ENCODE results near the gene FIGNL2.

FIGNL2 gene

DNA sequence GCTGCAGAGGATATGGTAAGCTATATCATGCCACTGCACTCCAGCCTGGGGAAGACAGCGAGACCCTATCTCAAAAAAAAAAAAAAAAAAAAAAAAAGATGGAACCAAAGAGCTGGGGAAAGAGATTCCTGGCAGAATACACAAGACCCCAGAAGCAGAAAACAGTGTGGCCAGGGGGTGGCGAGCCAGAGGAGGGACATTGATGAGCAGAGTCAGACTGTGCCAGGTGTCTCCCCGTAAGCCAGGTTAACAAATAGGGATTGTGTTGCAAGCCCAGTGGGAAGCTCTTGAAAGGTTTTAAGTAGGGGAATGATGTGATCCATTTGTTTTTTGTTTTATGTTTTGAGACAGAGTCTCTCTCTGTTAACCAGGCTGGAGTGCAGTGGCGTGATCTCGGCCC, 56.1 kb downstream of the FIGNL2 start:
- H3K4me3 Mint-ChIP-seq = no peak overlapping the region
- TF ChIP-seq, protein P1, sequence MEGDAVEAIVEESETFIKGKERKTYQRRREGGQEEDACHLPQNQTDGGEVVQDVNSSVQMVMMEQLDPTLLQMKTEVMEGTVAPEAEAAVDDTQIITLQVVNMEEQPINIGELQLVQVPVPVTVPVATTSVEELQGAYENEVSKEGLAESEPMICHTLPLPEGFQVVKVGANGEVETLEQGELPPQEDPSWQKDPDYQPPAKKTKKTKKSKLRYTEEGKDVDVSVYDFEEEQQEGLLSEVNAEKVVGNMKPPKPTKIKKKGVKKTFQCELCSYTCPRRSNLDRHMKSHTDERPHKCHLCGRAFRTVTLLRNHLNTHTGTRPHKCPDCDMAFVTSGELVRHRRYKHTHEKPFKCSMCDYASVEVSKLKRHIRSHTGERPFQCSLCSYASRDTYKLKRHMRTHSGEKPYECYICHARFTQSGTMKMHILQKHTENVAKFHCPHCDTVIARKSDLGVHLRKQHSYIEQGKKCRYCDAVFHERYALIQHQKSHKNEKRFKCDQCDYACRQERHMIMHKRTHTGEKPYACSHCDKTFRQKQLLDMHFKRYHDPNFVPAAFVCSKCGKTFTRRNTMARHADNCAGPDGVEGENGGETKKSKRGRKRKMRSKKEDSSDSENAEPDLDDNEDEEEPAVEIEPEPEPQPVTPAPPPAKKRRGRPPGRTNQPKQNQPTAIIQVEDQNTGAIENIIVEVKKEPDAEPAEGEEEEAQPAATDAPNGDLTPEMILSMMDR (IDR thresholded peaks at IDR 0.05; ENCODE audit: unreplicated experiment in 3 of 3) = no peak
- no peaks in the 10 kb centered on the region for H3K27me3 Mint-ChIP-seq (ENCODE audit: low read depth)
- no peaks in the 10 kb centered on the region for H3K9me3 Mint-ChIP-seq
- no peak overlapping the region for H3K27ac Mint-ChIP-seq
- no peaks in the 10 kb centered on the region for H3K36me3 Mint-ChIP-seq (ENCODE audit: low read depth)
- no peaks in the 10 kb centered on the region for H3K4me1 Mint-ChIP-seq

DNA sequence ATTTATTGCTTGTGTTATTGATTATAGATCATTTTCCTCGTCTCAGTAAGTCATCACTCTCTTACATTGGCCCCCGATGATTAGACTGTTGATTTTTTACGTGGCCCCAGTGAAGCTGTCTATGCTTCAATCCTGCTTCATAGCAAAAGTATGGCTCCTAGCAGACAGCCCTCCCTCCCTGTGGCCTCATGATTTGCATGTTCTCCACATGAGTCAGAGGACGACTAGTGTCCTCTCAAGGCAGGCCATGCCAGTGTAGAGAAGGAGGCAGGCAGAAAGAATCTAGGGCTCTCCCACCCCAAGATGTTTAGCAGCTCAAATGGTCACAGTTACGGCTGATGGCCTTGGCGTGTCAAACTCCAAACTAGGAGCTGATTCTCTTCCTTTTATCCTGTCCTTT, 59.6 kb downstream of the FIGNL2 start:
- H3K9me3 Mint-ChIP-seq = no peaks in the 10 kb centered on the region
- TF ChIP-seq, protein P1 (IDR thresholded peaks at IDR 0.05; ENCODE audit: unreplicated experiment in 3 of 3) = no peak

DNA sequence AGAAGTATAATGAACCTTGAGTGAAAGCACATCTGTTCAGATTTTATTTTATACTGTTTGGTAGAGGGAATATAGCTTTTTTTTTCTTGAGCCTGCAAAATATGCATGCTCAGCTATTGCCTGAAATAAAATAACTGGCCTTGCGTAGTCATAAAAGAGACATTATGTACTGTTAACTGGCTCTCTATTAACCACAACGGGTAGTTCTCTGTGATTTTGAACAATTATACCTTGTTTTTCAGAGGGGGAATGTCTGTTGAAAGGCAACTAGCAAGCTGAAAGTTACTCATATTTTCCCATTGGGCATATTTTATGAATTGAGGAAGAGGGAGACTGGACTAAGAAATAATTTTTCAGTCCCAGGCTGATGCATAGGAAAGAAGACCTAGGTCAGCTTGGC, 62.6 kb downstream of the FIGNL2 start:
- H3K36me3 Mint-ChIP-seq (ENCODE audit: low read depth) = no peaks in the 10 kb centered on the region
- TF ChIP-seq, protein P1 (IDR thresholded peaks at IDR 0.05; ENCODE audit: unreplicated experiment in 3 of 3) = no peak
- H3K27ac Mint-ChIP-seq = no peak overlapping the region
- H3K9me3 Mint-ChIP-seq = no peaks in the 10 kb centered on the region
- H3K4me3 Mint-ChIP-seq = no peak overlapping the region
- H3K27me3 Mint-ChIP-seq (ENCODE audit: low read depth) = peaks cover 8% of the 10 kb centered on the region
- H3K4me1 Mint-ChIP-seq = no peaks in the 10 kb centered on the region

More for the DNA sequence above, 59.6 kb downstream of the FIGNL2 start:
- H3K27ac Mint-ChIP-seq = no peak overlapping the region
- no peak overlapping the region for H3K4me3 Mint-ChIP-seq
- no peaks in the 10 kb centered on the region for H3K4me1 Mint-ChIP-seq
- H3K36me3 Mint-ChIP-seq (ENCODE audit: low read depth) = no peaks in the 10 kb centered on the region
- no peaks in the 10 kb centered on the region for H3K27me3 Mint-ChIP-seq (ENCODE audit: low read depth)

DNA sequence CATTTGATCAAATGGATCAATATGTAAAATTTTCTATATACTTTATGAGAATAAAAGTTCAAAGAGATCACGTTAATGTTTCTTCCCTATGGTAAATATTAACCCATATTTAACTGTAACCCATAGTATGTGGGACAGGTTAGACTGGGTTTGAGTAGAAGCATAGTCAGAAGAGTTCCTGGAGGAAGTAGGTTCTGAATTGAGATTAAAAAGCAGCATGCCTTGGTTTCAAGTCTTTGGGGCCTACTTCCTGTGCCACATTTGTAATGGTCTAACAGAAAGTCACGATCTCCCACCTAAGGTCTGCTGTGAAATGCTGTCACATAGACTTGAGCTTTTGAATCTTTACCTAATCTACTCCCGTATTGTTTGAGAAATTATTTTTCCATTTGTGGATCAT, 63.8 kb downstream of the FIGNL2 start:
- TF ChIP-seq, protein P1 (IDR thresholded peaks at IDR 0.05; ENCODE audit: unreplicated experiment in 3 of 3) = no peak
- H3K4me3 Mint-ChIP-seq = no peak overlapping the region
- H3K4me1 Mint-ChIP-seq = no peaks in the 10 kb centered on the region
- no peaks in the 10 kb centered on the region for H3K9me3 Mint-ChIP-seq
- no peak overlapping the region for H3K27ac Mint-ChIP-seq
- peaks cover 8% of the 10 kb centered on the region for H3K27me3 Mint-ChIP-seq (ENCODE audit: low read depth)
- H3K36me3 Mint-ChIP-seq (ENCODE audit: low read depth) = no peaks in the 10 kb centered on the region

DNA sequence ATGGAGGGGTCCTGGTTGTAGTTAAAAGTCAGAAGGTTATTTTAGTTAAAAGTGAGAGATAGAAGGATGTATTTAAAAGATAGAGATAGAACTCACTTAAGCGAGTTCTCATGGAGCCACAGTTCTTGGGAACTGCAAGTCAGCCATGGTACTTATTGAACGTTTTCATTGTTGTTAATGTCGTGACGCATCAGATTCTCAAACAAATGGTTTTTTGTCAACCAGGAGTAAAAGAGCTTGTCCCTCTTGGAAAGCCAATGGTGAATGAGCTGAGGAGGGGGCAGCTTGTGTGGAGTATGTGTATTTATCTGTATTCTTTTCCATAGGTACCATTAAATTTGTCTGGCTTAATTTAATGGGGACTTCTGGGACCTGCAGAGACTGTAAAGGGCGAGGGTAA, 68.6 kb downstream of the FIGNL2 start:
- H3K4me3 Mint-ChIP-seq = no peak overlapping the region
- no peaks in the 10 kb centered on the region for H3K4me1 Mint-ChIP-seq
- peaks cover 10% of the 10 kb centered on the region for H3K27me3 Mint-ChIP-seq (ENCODE audit: low read depth)
- H3K9me3 Mint-ChIP-seq = no peaks in the 10 kb centered on the region
- TF ChIP-seq, protein P1 (IDR thresholded peaks at IDR 0.05; ENCODE audit: unreplicated experiment in 3 of 3) = no peak
- no peak overlapping the region for H3K27ac Mint-ChIP-seq
- H3K36me3 Mint-ChIP-seq (ENCODE audit: low read depth) = no peaks in the 10 kb centered on the region

DNA sequence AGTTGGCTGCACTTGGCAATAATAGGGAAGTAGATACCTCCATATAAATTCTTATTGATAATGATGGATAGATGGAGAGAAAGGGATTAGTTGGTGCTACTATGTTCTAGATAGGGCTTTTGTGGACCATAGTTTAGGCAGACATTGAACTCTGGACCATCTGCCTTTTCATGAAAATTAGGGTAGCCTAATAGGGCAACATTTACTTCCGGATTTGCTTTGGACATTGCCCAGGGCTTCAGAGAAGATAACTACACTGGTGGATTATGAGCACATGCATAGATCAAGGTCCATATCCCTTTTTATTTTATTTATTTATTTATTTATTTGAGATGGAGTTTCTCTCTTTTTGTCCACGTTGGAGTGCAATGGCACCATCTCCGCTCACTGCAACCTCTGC, 70.5 kb downstream of the FIGNL2 start:
- TF ChIP-seq, protein P1 (IDR thresholded peaks at IDR 0.05; ENCODE audit: unreplicated experiment in 3 of 3) = no peak
- H3K4me1 Mint-ChIP-seq = no peaks in the 10 kb centered on the region
- H3K9me3 Mint-ChIP-seq = no peaks in the 10 kb centered on the region
- no peak overlapping the region for H3K27ac Mint-ChIP-seq
- no peak overlapping the region for H3K4me3 Mint-ChIP-seq
- H3K27me3 Mint-ChIP-seq (ENCODE audit: low read depth) = peaks cover 16% of the 10 kb centered on the region
- no peaks in the 10 kb centered on the region for H3K36me3 Mint-ChIP-seq (ENCODE audit: low read depth)
